Gastroesophageal sphincter (tissue), 4 donors: ENCODE data around the gene AHDC1. TPM values are rescaled to one million over a fixed set of nuclear protein-coding genes. Genes with fewer than 3 reads are reported as not detected.
A peak's percentile ranks its signal among the peaks of the same experiment; 100 is the strongest.

Experiments used
- ATAC-seq: fragments of 150-250 bp; one replicate; pipeline ENCODE4 v1.9.1; 2016; ENCODE audit warnings: mild to moderate bottlenecking, moderate library complexity
- H3K27ac ChIP-seq, 4 donors: fragments of 200-600 bp; sonication (generic) in 3 of 4; 1 replicate in 3 of 4; 2 replicates in 1 of 4; pipeline ENCODE4 v1.5.1; 2016 to 2019
- H3K27me3 ChIP-seq: fragments of 200-600 bp; sonication (generic); one replicate; pipeline ENCODE4 v1.5.1; 2019
- H3K36me3 ChIP-seq, 2 donors: fragments of 200-600 bp; sonication (generic); one replicate each; pipeline ENCODE4 v1.5.1; 2019; ENCODE audit warnings: control low read depth in 1 of 2
- H3K4me1 ChIP-seq, 3 donors: fragments of 200-600 bp; sonication (generic); 1 replicate in 2 of 3; 2 replicates in 1 of 3; pipeline ENCODE4 v1.5.1; 2016 to 2019; ENCODE audit warnings: control low read depth in 2 of 3
- H3K4me3 ChIP-seq, 2 donors: fragments of 200-600 bp; sonication (generic); one replicate each; pipeline ENCODE4 v1.5.1; 2019; ENCODE audit warnings: mild to moderate bottlenecking in 1 of 2, moderate library complexity in 1 of 2
- H3K9me3 ChIP-seq, 3 donors: fragments of 200-600 bp; sonication (generic); one replicate each; pipeline ENCODE4 v1.5.1; 2017 to 2019; ENCODE audit warnings: control low read depth in 2 of 3
- EP300 ChIP-seq: sonication (generic); formaldehyde crosslinking; IDR thresholded peaks from one replicate; pipeline ENCODE4 v1.6.1; 2017; ENCODE audit warnings: antibody characterized with exemption, mild to moderate bottlenecking
- POLR2A ChIP-seq, 2 donors: fragments of 450-650 bp; IDR thresholded peaks; one replicate each; pipeline ENCODE4 v1.6.1; 2017; ENCODE audit warnings: antibody characterized with exemption in 2 of 2, mild to moderate bottlenecking in 2 of 2, moderate library complexity in 1 of 2
- POLR2AphosphoS5 ChIP-seq: sonication (generic); formaldehyde crosslinking; IDR thresholded peaks from one replicate; pipeline ENCODE4 v1.6.1; 2017; ENCODE audit warnings: antibody characterized with exemption
- WGBS, 2 donors: methylation state at CpG; one replicate each; pipeline ENCODE4 v1.1.5; 2018; ENCODE audit warnings: low coverage in 1 of 2; 5-methylcytosine and 5-hydroxymethylcytosine counted together
- total RNA-seq, 4 donors: library from RNA; depleted of rRNA; stranded (reverse); fragments of >200 nt; gene quantifications; one replicate each; pipeline ENCODE4 v1.1.0, GENCODE V29; 2016
- TF ChIP-seq, protein P1 (sequence below), 4 experiments: fragments of 200-600 bp in 2 of 4; fragments of 450-650 bp in 2 of 4; sonication (generic) in 1 of 4; IDR thresholded peaks; one replicate each; pipeline ENCODE4 v1.5.1; 2017 to 2019; ENCODE audit warnings: antibody characterized with exemption in 4 of 4, mild to moderate bottlenecking in 2 of 4, moderate library complexity in 2 of 4

AHDC1 gene
- total RNA-seq, 4 donors from 2014 or later, result 18.2 to 50.3 (median 27.7) TPM

DNA sequence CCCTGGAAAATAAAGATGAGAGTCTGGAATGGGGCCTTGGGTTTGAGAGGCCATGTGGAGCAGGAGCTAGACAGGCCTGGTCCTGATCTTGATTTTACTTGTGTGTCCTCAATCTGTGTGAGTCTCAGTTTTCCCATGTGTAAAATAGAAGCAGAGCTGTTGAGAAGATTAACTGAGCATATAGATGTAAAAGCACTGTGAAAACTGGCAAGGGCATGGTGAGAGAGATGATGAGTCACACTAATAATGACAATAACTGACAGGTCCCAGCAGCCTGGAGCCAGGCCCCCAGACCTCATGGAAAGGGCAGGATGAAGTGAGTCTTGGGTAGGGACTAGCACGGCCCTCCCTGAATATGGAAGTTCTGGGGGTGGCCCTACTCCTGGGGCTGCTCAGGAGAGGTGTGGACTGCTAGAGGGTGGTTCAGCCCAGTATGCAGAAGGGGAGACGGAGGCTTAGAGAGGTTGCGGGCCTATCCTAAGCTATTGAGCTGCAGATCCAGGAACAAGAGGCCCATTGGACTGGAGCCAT lies 2.8 kb upstream of the AHDC1 start:
- ATAC-seq, result no peak
- TF ChIP-seq POLR2AphosphoS5 (no peak), EP300 (no peak), POLR2A (IDR thresholded peaks at IDR 0.05) (no peak)
- TF ChIP-seq, protein P1, sequence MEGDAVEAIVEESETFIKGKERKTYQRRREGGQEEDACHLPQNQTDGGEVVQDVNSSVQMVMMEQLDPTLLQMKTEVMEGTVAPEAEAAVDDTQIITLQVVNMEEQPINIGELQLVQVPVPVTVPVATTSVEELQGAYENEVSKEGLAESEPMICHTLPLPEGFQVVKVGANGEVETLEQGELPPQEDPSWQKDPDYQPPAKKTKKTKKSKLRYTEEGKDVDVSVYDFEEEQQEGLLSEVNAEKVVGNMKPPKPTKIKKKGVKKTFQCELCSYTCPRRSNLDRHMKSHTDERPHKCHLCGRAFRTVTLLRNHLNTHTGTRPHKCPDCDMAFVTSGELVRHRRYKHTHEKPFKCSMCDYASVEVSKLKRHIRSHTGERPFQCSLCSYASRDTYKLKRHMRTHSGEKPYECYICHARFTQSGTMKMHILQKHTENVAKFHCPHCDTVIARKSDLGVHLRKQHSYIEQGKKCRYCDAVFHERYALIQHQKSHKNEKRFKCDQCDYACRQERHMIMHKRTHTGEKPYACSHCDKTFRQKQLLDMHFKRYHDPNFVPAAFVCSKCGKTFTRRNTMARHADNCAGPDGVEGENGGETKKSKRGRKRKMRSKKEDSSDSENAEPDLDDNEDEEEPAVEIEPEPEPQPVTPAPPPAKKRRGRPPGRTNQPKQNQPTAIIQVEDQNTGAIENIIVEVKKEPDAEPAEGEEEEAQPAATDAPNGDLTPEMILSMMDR (IDR thresholded peaks at IDR 0.05), result no peak
- Histone ChIP-seq H3K27me3 (no peaks in the 10 kb centered on the region), H3K4me1 (peaks cover 0 to 40% (median 5%) of the 10 kb centered on the region in 3 donors), H3K27ac (peak overlapping the region in 1 of 4 donors; percentile 11), H3K36me3 (no peaks in the 10 kb centered on the region), H3K9me3 (no peaks in the 10 kb centered on the region), H3K4me3 (no peak overlapping the region)
- WGBS, 2 donors, result 0% methylated on average over 1 of the region's 3 CpGs; no CpG with 5 or more reads in 1 of the 2 donors

- 11 to 12% methylated on average over 5 of the region's 11 CpGs for WGBS, 2 donors
- no peak for ATAC-seq
- Histone ChIP-seq H3K27me3 (no peaks in the 10 kb centered on the region), H3K4me1 (peaks cover 0 to 47% (median 5%) of the 10 kb centered on the region in 3 donors), H3K4me3 (no peak overlapping the region), H3K27ac (peak overlapping the region in 1 of 4 donors; percentile 11), H3K9me3 (no peaks in the 10 kb centered on the region), H3K36me3 (no peaks in the 10 kb centered on the region)
- TF ChIP-seq EP300 (no peak), POLR2A (IDR thresholded peaks at IDR 0.05) (peak in 1 of 2 donors; percentile 3), POLR2AphosphoS5 (no peak)
- TF ChIP-seq, protein P1 (IDR thresholded peaks at IDR 0.05), result peak in 3 of 4 experiments; percentile 83 to 92 (median 88)
These were observed 2.1 kb upstream of the AHDC1 start for GRCh38 chr1:27605796-27606707.

DNA sequence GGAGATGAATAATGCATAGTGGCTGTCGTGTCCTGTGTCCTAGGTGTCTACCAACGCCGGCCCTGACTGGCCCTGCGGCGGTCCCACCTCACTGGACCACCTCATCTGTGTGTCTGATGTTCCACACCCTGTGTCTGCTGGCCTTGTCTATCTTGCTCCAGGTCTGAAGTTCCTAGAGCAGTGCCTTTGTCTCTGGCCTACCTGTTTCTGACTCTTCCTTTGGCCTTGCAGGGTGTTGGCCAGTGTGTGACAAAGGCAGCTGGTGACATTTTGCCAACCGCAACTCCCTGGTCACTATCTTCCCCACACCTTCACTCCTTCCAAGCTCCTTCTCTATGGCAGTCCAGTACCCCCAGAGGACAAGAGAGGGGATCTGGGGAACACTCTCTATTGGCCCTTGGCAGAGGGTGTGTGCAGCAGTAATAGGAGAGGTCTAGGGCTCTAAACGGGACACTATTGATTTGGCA lies 1.4 kb upstream of the AHDC1 start:
- H3K9me3 ChIP-seq, result no peaks in the 10 kb centered on the region
- H3K36me3 ChIP-seq, result no peaks in the 10 kb centered on the region
- no peaks in the 10 kb centered on the region for H3K27me3 ChIP-seq
- ATAC-seq, result no peak
- TF ChIP-seq, protein P1 (IDR thresholded peaks at IDR 0.05), result no peak
- no peak for TF ChIP-seq EP300
- TF ChIP-seq POLR2A (IDR thresholded peaks at IDR 0.05), result no peak
- no peak for TF ChIP-seq POLR2AphosphoS5
- no peak overlapping the region for H3K4me3 ChIP-seq
- WGBS, 2 donors, result 74 to 75% methylated on average over 6 to 7 of the region's 7 CpGs
- no peak overlapping the region for H3K27ac ChIP-seq
- H3K4me1 ChIP-seq, result peaks cover 0 to 55% (median 12%) of the 10 kb centered on the region in 3 donors

DNA sequence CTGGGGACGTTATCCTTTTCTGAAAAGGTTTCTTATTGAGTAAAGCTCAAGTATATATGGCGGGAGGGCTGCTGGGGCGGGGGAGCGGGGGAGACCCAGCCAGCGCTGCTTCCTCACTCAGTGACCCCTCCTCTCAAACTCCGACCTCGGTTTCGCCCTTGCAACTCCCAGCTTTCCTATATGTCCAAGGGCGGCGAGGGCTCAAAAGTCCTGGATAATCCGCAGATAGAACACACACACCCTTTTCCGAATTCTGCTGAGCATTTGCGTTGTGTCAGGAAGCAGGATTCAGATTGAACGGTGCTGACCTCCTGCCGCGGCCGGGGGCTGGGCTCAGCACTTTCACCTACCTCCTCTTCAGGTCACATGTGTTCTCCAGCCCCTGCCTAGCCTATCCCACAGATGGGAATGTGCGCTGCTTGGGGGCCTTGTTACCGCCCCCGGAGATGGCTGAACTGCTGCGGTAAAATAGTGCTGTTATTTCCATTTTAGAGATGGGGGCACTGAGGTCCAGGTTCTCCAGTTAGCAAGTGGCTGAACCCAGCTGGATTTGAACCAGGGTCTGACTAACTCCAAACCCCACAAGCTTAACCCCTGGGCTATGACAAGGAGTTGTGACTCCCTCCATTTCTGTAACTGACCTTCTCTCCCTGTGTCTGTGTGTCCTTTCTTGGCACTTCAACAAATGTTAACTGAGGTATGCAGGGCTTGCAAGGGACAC lies 795 bp upstream of the AHDC1 start:
- no peak for ATAC-seq
- H3K4me3 ChIP-seq, result peak overlapping the region in 1 of 2 donors; percentile 64
- H3K27me3 ChIP-seq, result no peaks in the 10 kb centered on the region
- TF ChIP-seq, protein P1 (IDR thresholded peaks at IDR 0.05), result no peak
- TF ChIP-seq POLR2AphosphoS5 (no peak), EP300 (no peak), POLR2A (IDR thresholded peaks at IDR 0.05) (no peak)
- no peaks in the 10 kb centered on the region for H3K9me3 ChIP-seq
- peak overlapping the region in 3 of 4 donors; percentile 89 to 95 (median 94) for H3K27ac ChIP-seq
- H3K4me1 ChIP-seq, result peaks cover 0 to 61% (median 18%) of the 10 kb centered on the region in 3 donors
- no peaks in the 10 kb centered on the region for H3K36me3 ChIP-seq
- 35 to 46% methylated on average over 10 to 16 of the region's 21 CpGs for WGBS, 2 donors
